Thymus (tissue), 11 donors: Measurements from ENCODE around the gene CENPO. TPM values are rescaled to one million over a fixed set of nuclear protein-coding genes. Genes with fewer than 3 reads are reported as not detected.

ENCODE experiments used
- DNase-seq, 9 donors: peaks; one replicate each; pipeline ENCODE4 v3.0.0-alpha.2; 2013; ENCODE audit warnings: low spot score in 9 of 9, low read depth in 6 of 9, missing footprints in 1 of 9
- H3K27ac ChIP-seq, 2 donors: one replicate each; pipeline ENCODE4 v1.5.1; 2013; ENCODE audit warnings: control low read depth in 1 of 2, low read depth in 1 of 2, low read length in 1 of 2, mild to moderate bottlenecking in 1 of 2, moderate library complexity in 1 of 2
- H3K27me3 ChIP-seq, 2 donors: one replicate each; pipeline ENCODE4 v1.5.1; 2013; ENCODE audit warnings: low read length in 1 of 2; ENCODE audit not compliant: control insufficient read depth in 2 of 2, insufficient read depth in 1 of 2
- H3K36me3 ChIP-seq, 2 donors: one replicate each; pipeline ENCODE4 v1.5.1; 2013; ENCODE audit warnings: low read length in 1 of 2, mild to moderate bottlenecking in 1 of 2, moderate library complexity in 1 of 2; ENCODE audit not compliant: control insufficient read depth in 2 of 2, insufficient read depth in 2 of 2
- H3K4me1 ChIP-seq, 2 donors: one replicate each; pipeline ENCODE4 v1.5.1; 2013; ENCODE audit warnings: low read length in 2 of 2; ENCODE audit not compliant: control insufficient read depth in 2 of 2, insufficient read depth in 2 of 2
- H3K4me3 ChIP-seq, 2 donors: one replicate each; pipeline ENCODE4 v1.5.1; 2013; ENCODE audit warnings: low read length in 2 of 2, control low read depth in 1 of 2, mild to moderate bottlenecking in 1 of 2
- H3K9me3 ChIP-seq, 2 donors: one replicate each; pipeline ENCODE4 v1.5.1; 2013; ENCODE audit warnings: low read length in 1 of 2, mild to moderate bottlenecking in 1 of 2; ENCODE audit not compliant: control insufficient read depth in 2 of 2, insufficient read depth in 1 of 2
- WGBS: extraction: QIAGEN DNeasy Blood & Tissue Kit; methylation state at CpG from one replicate; pipeline ENCODE4 v1.1.7; 2013; 5-methylcytosine and 5-hydroxymethylcytosine counted together
- polyA plus RNA-seq: library from polyadenylated mRNA; stranded (reverse); fragments of 200-250 nt; gene quantifications from one replicate; pipeline ENCODE4 v1.2.3, GENCODE V29; 2013
- total RNA-seq: library from RNA; stranded (reverse); fragments of 120-200 nt; gene quantifications from one replicate; pipeline ENCODE4 v1.2.4, GENCODE V29; 2013
- donor health status: healthy.

Gene CENPO
- total and polyA plus RNA-seq, 2 donors, result 2.5 to 15.1 TPM

GRCh38 chr2:24856791-24857211, 63.6 kb downstream of the CENPO start:
- Histone ChIP-seq H3K36me3 (no peaks in the 10 kb centered on the region), H3K9me3 (peaks cover 0 to 5% of the 10 kb centered on the region in 2 donors), H3K4me3 (no peak overlapping the region), H3K4me1 (no peaks in the 10 kb centered on the region), H3K27me3 (no peaks in the 10 kb centered on the region), H3K27ac (no peak overlapping the region)
- DNase-seq, result no peak
- 78% methylated on average over 5 of the region's 5 CpGs for WGBS

GRCh38 chr2:24857746-24858145, 64.5 kb downstream of the CENPO start:
- Histone ChIP-seq H3K9me3 (no peaks in the 10 kb centered on the region), H3K27me3 (no peaks in the 10 kb centered on the region), H3K4me3 (no peak overlapping the region), H3K27ac (no peak overlapping the region), H3K36me3 (no peaks in the 10 kb centered on the region), H3K4me1 (no peaks in the 10 kb centered on the region)
- no peak for DNase-seq
- 97% methylated on average over 6 of the region's 6 CpGs for WGBS

GRCh38 chr2:24858996-24859395, 65.8 kb downstream of the CENPO start:
- Histone ChIP-seq H3K4me3 (no peak overlapping the region), H3K4me1 (no peaks in the 10 kb centered on the region), H3K27me3 (no peaks in the 10 kb centered on the region), H3K27ac (no peak overlapping the region), H3K9me3 (no peaks in the 10 kb centered on the region), H3K36me3 (no peaks in the 10 kb centered on the region)
- 95% methylated on average over 13 of the region's 13 CpGs for whole genome bisulfite sequencing
- no peak for DNase-seq

GRCh38 chr2:24859968-24860600, 66.9 kb downstream of the CENPO start:
- 98% methylated on average over 15 of the region's 15 CpGs for WGBS

GRCh38 chr2:24860631-24861030, 67.4 kb downstream of the CENPO start:
- Histone ChIP-seq H3K9me3 (no peaks in the 10 kb centered on the region), H3K36me3 (no peaks in the 10 kb centered on the region), H3K4me3 (no peak overlapping the region), H3K27me3 (no peaks in the 10 kb centered on the region), H3K27ac (no peak overlapping the region), H3K4me1 (no peaks in the 10 kb centered on the region)
- no peak for DNase-seq
- over 99% methylated on average over 7 of the region's 7 CpGs for WGBS

More at GRCh38 chr2:24859968-24860600, 66.9 kb downstream of the CENPO start:
- no peak overlapping the region for H3K4me3 ChIP-seq
- H3K27me3 ChIP-seq, result no peaks in the 10 kb centered on the region
- DNase-seq, result no peak
- no peaks in the 10 kb centered on the region for H3K9me3 ChIP-seq
- H3K4me1 ChIP-seq, result no peaks in the 10 kb centered on the region
- H3K36me3 ChIP-seq, result no peaks in the 10 kb centered on the region
- H3K27ac ChIP-seq, result no peak overlapping the region

GRCh38 chr2:24861500-24861899, 68.3 kb downstream of the CENPO start:
- WGBS, result 98% methylated on average over 11 of the region's 11 CpGs
- DNase-seq, result no peak
- Histone ChIP-seq H3K4me3 (no peak overlapping the region), H3K4me1 (no peaks in the 10 kb centered on the region), H3K27ac (no peak overlapping the region), H3K27me3 (no peaks in the 10 kb centered on the region), H3K36me3 (no peaks in the 10 kb centered on the region), H3K9me3 (no peaks in the 10 kb centered on the region)

- 94% methylated on average over 3 of the region's 3 CpGs for WGBS
Observed at GRCh38 chr2:24863641-24864040, 70.4 kb downstream of the CENPO start.

GRCh38 chr2:24866946-24867345, 73.7 kb downstream of the CENPO start:
- Histone ChIP-seq H3K36me3 (no peaks in the 10 kb centered on the region), H3K27ac (no peak overlapping the region), H3K27me3 (no peaks in the 10 kb centered on the region), H3K4me3 (no peak overlapping the region), H3K9me3 (no peaks in the 10 kb centered on the region), H3K4me1 (no peaks in the 10 kb centered on the region)
- DNase-seq, result no peak
- 98% methylated on average over 6 of the region's 6 CpGs for WGBS

More at GRCh38 chr2:24863641-24864040, 70.4 kb downstream of the CENPO start:
- DNase-seq, result no peak
- H3K36me3 ChIP-seq, result no peaks in the 10 kb centered on the region
- H3K27me3 ChIP-seq, result no peaks in the 10 kb centered on the region
- H3K4me1 ChIP-seq, result no peaks in the 10 kb centered on the region
- H3K4me3 ChIP-seq, result no peak overlapping the region
- H3K27ac ChIP-seq, result no peak overlapping the region
- H3K9me3 ChIP-seq, result no peaks in the 10 kb centered on the region

GRCh38 chr2:24870440-24870839, 77.2 kb downstream of the CENPO start:
- Histone ChIP-seq H3K9me3 (no peaks in the 10 kb centered on the region), H3K27ac (no peak overlapping the region), H3K36me3 (peaks cover 0 to 3% of the 10 kb centered on the region in 2 donors), H3K27me3 (no peaks in the 10 kb centered on the region), H3K4me3 (no peak overlapping the region), H3K4me1 (no peaks in the 10 kb centered on the region)
- DNase-seq, result no peak
- WGBS, result over 99% methylated on average over 5 of the region's 5 CpGs
